Measurements from ENCODE around the gene FAM174C. TPM values are rescaled to one million over a fixed set of nuclear protein-coding genes. Genes with fewer than 3 reads are reported as not detected.

The FAM174C gene
- total and polyA plus RNA-seq, 10 of the 15 experiments (the other 5 are each of a cell fraction or from before 2014, with no cell fraction given) = 0.89 to 94.6 (median 43.6) TPM

GRCh38 chr19:1266129-1266915 lies 9.0 kb upstream of the FAM174C start (continued):
- TF ChIP-seq NR2F1 (conservative IDR thresholded peaks at IDR 0.05) (0 out of 2 replicates have a peak, but pooled peaks have one; percentile 9), CREB1 (IDR thresholded peaks at IDR 0.05; ENCODE audit: low read depth) (no peak), SPI1 (IDR thresholded peaks at IDR 0.05; ENCODE audit: borderline replicate concordance, insufficient read depth, low read depth, low read length) (no peak), NBN (IDR thresholded peaks at IDR 0.05) (0 out of 2 replicates have a peak, but pooled peaks have one; percentile 46), POLR2A (IDR thresholded peaks at IDR 0.05; ENCODE audit: low read depth, low read length) (peak; percentile 31; the same call in 1 of the 2 replicates), PAX5 (IDR thresholded peaks at IDR 0.05; ENCODE audit: borderline replicate concordance, low read depth, low read length) (no peak), MEF2A (IDR thresholded peaks at IDR 0.05; ENCODE audit: insufficient read depth, low read depth, low read length) (peak; percentile 83; the same call in 1 of the 2 replicates), EP300 (IDR thresholded peaks at IDR 0.05; ENCODE audit: borderline replicate concordance in 1 of 2, control insufficient read depth in 1 of 2, low read depth in 2 of 2, low read length in 2 of 2) (0 out of 4 replicates have a peak, but pooled peaks of 1 of the 2 experiments have one; percentile 14), GATAD2B (conservative IDR thresholded peaks at IDR 0.05; ENCODE audit: low read depth) (peak; percentile 90), TCF7 (IDR thresholded peaks at IDR 0.05; ENCODE audit: borderline replicate concordance) (no peak), EGR1 (IDR thresholded peaks at IDR 0.05; ENCODE audit: borderline replicate concordance in 1 of 2, low read depth in 2 of 2, low read length in 2 of 2) (peak in 1 of 2 experiments; percentile 93; a peak in 2 of 3 replicates), MYC (IDR thresholded peaks at IDR 0.05; ENCODE audit: insufficient read depth, insufficient read length, insufficient replicate concordance, low read length, severe bottlenecking) (no peak), POLR2AphosphoS5 (IDR thresholded peaks at IDR 0.05; ENCODE audit: low read length) (no peak), NFYA (IDR thresholded peaks at IDR 0.05; ENCODE audit: borderline replicate concordance, low read depth, low read length) (no peak), ZNF622 (IDR thresholded peaks at IDR 0.05) (no peak), ZNF274 (IDR thresholded peaks at IDR 0.05; ENCODE audit: insufficient read depth, insufficient read length) (no peak), SMARCA5 (IDR thresholded peaks at IDR 0.05) (0 out of 2 replicates have a peak, but pooled peaks have one; percentile 65)
- TF ChIP-seq, protein P1, sequence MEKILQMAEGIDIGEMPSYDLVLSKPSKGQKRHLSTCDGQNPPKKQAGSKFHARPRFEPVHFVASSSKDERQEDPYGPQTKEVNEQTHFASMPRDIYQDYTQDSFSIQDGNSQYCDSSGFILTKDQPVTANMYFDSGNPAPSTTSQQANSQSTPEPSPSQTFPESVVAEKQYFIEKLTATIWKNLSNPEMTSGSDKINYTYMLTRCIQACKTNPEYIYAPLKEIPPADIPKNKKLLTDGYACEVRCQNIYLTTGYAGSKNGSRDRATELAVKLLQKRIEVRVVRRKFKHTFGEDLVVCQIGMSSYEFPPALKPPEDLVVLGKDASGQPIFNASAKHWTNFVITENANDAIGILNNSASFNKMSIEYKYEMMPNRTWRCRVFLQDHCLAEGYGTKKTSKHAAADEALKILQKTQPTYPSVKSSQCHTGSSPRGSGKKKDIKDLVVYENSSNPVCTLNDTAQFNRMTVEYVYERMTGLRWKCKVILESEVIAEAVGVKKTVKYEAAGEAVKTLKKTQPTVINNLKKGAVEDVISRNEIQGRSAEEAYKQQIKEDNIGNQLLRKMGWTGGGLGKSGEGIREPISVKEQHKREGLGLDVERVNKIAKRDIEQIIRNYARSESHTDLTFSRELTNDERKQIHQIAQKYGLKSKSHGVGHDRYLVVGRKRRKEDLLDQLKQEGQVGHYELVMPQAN (conservative IDR thresholded peaks at IDR 0.05) = peak; percentile 54; the same call in 1 of the 2 replicates
- TF ChIP-seq, protein P2, sequence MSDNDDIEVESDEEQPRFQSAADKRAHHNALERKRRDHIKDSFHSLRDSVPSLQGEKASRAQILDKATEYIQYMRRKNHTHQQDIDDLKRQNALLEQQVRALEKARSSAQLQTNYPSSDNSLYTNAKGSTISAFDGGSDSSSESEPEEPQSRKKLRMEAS (IDR thresholded peaks at IDR 0.05; ENCODE audit: low read depth, low read length) = no peak
- TF ChIP-seq, protein P3, sequence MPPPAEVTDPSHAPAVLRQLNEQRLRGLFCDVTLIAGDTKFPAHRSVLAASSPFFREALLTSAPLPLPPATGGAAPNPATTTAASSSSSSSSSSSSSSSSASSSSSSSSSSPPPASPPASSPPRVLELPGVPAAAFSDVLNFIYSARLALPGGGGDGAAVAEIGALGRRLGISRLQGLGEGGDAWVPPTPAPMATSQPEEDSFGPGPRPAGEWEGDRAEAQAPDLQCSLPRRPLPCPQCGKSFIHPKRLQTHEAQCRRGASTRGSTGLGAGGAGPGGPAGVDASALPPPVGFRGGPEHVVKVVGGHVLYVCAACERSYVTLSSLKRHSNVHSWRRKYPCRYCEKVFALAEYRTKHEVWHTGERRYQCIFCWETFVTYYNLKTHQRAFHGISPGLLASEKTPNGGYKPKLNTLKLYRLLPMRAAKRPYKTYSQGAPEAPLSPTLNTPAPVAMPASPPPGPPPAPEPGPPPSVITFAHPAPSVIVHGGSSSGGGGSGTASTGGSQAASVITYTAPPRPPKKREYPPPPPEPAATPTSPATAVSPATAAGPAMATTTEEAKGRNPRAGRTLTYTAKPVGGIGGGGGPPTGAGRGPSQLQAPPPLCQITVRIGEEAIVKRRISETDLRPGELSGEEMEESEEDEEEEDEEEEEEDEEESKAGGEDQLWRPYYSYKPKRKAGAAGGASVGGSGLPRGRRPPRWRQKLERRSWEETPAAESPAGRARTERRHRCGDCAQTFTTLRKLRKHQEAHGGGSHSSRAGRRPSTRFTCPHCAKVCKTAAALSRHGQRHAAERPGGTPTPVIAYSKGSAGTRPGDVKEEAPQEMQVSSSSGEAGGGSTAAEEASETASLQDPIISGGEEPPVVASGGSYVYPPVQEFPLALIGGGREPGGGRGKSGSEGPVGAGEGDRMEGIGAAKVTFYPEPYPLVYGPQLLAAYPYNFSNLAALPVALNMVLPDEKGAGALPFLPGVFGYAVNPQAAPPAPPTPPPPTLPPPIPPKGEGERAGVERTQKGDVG (CRISPR knock-in tag; IDR thresholded peaks at IDR 0.05) = no peak
- TF ChIP-seq, protein P4, sequence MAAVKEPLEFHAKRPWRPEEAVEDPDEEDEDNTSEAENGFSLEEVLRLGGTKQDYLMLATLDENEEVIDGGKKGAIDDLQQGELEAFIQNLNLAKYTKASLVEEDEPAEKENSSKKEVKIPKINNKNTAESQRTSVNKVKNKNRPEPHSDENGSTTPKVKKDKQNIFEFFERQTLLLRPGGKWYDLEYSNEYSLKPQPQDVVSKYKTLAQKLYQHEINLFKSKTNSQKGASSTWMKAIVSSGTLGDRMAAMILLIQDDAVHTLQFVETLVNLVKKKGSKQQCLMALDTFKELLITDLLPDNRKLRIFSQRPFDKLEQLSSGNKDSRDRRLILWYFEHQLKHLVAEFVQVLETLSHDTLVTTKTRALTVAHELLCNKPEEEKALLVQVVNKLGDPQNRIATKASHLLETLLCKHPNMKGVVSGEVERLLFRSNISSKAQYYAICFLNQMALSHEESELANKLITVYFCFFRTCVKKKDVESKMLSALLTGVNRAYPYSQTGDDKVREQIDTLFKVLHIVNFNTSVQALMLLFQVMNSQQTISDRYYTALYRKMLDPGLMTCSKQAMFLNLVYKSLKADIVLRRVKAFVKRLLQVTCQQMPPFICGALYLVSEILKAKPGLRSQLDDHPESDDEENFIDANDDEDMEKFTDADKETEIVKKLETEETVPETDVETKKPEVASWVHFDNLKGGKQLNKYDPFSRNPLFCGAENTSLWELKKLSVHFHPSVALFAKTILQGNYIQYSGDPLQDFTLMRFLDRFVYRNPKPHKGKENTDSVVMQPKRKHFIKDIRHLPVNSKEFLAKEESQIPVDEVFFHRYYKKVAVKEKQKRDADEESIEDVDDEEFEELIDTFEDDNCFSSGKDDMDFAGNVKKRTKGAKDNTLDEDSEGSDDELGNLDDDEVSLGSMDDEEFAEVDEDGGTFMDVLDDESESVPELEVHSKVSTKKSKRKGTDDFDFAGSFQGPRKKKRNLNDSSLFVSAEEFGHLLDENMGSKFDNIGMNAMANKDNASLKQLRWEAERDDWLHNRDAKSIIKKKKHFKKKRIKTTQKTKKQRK (IDR thresholded peaks at IDR 0.05; ENCODE audit: low read depth, low read length) = no peak

Measured in GM12878 (cell line).